ENCODE data around the gene PRDM2.
"Not testable (repeated sequence)": the region's sequence is repeated elsewhere in the genome, so short reads cannot be mapped to it uniquely, and the experiment has no call there.

PRDM2 gene

GRCh38 chr1:13701271-13701640 lies 1.3 kb downstream of the PRDM2 start:
- no peak for DNase-seq

- DNase-seq = no peak
Observed at GRCh38 chr1:13702425-13703127, 2.6 kb downstream of the PRDM2 start.

DNA sequence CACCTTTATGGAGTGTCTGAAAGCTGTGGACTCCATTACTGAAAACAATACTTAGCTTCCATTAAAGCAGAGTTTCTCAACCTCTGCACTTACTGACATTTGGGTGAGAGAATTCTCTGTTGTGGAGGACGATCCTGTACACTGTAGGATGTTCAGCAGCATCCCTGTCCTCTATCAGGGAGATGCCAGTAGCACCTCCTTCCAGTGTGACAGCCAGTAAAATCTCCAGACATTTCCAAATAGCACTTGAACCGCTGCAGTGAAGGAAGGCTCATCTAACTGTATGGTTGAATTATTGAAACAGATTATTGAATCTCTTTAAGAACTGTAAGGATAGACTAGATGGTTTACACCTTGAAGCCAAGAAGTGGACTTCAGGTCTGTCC lies 3.1 kb downstream of the PRDM2 start:
- no peak for DNase-seq

DNA sequence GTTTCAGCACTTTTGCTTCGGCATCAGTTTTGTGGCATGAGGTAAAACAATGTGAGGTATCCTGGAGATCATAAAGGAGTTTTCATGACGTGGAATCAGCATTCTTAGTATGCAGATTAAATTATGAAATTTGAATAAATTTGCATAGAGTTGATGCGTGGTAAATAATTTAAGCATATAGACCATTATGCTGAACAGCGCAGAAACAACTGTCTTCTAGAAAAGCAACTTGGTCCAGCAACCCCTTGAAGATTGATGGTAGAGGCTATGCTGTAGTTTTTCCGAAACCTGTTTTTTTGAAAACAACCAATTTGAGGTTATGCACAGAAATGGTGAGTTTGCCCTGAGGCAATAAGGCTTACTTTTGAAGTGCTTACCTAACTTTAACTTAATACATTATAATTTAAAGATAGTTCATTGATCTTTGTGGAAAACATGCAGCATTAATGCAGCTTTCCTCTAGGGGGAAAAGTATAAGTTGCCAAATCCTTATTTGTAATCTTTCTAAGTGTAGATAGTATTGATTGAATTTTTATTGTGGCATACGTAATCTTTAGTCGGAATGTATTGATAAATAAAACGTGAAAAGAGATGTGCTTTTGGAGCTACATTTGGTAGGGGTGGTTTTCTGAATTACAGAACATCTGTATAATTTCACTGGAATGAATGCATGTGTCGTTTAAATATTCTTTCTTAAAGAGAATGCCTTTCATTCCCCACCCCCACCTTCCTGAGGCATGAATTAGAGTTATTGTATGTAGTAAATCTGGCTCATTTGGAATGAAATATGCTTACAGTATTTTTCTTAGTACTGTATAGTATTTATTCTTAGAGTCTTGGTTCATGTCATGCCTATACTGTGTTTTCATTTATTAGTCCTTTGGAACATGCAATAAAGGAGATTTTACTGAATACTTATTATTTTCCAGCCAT lies 3.8 kb downstream of the PRDM2 start:
- no peak for DNase-seq

DNA sequence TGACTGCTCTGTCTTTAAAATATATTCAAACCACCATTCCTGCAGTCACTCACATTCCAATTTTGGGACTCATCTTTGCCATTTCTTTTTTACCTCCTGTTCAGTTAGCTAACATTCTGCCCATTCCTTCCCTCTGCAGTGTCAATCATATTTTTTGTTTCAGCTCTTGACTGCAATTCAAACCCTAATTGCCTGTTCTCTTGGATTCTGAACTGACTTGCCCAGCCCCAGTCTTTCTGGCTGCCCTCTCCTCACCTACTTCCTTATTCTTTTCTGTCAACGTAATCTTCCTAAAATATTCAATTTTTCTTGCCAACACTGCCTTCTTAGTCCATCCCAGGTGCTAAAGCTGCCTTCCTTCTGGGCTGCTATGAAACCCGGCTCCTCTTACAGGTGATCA lies 6.1 kb downstream of the PRDM2 start:
- DNase-seq = no peak

- DNase-seq = no peak
Observed at GRCh38 chr1:13707164-13707563, 7.2 kb downstream of the PRDM2 start.

DNA sequence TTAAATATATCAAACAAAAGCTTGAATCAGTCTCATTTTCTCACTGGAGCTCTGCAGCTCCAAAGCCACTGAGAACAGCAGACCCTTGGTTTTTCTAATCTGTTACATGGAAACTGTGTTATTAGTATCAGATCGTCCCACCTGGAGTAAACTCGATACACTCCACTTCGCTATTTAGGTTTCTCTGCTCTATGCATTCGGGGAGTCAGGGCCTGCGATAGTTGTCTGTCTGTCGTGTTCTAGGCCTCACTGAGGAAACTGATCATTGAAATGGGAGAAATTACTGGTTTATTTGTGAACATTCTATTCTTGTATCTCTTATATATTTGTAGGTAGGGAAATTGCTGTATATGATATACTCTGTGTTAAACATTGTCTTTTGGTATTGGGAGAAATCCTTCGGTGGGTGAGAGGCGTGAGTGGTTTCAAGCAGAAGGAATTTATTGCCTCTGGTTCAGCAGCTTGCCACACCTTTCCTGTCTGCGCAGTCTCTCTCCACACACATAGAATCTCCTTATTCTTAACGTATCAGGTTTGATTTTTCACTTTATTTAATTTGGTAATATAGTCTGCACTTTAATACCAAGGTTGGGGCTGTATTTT lies 8.5 kb downstream of the PRDM2 start:
- no peak for DNase-seq

DNA sequence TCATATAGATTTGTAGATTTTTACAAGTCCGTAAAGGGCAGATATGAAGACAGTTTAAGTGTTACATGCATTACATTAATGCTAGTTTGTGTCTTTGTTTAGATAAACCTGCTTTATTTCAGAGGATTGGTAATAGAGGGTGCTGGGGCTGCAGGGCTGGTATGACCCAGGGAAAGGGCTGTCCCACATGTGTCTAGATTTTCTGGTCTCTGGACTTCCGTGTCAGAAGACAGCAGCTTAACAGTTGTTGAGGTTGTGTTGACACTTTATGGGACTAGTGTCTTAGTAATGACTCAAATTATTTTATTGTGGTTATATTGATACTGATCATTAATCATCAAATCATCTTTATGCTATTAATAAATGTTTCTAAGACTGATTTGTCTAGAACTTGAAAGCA lies 10.1 kb downstream of the PRDM2 start:
- DNase-seq = no peak

DNA sequence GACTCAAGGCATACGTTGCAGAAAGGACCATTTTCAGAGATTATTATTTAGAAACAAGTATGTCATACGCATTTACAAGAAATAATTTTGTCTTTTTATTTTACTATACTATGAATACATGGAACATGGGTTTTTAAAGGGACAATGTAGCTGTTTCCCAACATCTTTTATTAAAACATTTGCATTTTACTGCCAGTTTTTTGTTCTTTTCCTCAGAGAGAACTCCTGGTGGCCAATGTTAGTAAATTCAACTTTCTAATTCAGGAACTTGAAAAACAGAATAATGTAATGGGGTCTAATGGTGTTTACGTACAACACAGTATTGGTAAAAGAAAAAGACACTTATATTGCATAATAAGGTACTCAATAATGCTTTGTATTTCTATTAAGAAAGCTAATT lies 14.9 kb downstream of the PRDM2 start:
- no peak for DNase-seq

- DNase-seq = not testable (repeated sequence)
Observed at GRCh38 chr1:13715616-13716287, 15.8 kb downstream of the PRDM2 start.

DNA sequence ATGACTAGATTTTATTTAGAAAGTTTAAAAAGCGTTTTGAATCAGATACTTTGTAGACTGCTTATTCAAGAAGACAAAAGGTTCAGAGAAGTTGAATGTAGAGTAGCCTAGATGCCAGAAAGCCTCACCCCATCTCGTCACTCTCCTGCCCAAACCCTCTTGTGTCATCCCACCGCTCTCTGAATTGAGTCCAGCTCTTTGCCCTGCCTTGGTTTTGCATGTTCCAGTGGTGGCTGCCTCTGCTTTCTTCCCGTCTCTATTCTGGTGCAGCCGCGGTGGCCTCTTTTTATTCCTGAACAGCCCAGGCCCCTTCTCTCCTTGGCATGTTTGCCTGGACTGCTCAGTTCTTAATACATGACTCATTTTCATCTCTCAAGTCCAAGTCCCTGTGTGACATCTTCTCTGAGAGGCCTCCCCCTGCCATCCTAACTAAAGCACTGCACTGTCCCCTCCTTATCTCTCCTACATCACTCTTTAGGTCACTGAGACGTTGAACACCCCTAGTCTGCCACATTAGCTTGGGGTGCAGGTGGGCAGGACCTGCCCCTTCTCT lies 22.9 kb downstream of the PRDM2 start:
- no peak for DNase-seq

DNA sequence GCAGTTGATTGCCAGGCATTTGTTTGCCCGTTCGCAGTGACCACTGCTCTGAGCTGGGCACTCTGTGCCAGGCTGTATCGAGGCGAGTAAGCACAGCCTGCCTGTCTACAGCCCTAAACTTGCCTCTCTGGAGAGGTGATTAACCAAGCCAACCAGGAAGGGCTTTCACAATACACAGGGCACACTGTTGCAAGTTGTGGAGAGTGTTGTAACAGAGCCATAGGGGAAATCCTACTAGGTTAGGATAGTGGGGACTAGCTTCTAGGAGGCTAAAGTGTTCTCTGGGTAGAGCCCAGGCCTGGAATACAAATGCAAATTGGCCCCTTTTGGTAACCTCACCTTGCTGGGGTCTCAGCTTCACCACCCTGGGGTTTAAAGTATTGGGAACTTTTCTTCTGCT lies 23.8 kb downstream of the PRDM2 start:
- peak; percentile 89 to 93 for DNase-seq

GRCh38 chr1:13725714-13726175 lies 25.8 kb downstream of the PRDM2 start:
- DNase-seq = peak; percentile 26 to 54

DNA sequence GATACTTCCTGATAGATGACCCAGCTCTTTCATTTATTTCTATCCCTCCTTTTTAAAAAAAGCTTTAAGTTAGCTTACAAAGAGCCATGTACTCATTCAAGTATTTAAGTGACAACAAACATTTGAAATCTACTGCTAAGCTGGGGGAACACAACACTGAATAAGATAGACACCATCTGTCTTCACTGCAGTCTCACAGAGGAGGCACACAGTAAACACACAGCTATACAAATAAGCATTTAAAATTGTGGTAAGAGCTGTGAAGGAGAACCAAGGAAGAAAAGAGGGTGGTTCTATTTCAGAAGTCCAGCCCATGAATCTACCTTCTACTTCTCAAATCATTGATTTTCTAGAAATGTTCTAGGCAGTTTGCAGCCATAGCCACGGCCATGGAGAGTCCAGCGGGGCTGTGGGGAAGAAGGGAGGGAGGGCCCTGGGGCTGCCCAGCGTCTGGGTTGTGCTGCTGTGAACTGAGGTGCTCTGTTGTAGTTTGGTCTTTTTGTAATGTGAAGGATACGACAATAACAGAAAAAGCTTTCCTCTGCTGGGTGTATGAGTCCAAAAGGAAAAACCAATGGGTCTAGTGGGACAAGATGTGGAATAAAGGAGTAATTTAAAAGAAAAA lies 28.2 kb downstream of the PRDM2 start:
- no peak for DNase-seq

DNA sequence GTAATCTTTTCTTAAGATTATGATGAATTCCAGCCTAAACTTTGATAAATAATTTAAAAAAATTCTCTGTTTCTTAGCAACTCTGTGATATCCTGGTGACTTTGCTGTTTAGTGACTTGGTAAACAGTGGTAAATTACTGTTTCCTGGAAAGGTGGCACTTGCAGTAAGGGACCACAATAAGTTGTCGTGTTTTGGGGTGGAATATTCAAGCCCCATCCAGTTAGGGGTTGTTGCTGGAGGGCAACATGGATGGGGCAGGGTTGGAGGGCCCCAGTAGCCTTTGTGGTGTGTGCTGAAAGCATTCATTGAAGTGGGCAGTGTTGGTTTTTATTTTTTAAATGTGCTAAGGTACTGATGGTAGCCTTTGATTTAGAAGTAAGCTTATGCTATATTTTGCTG lies 30.3 kb downstream of the PRDM2 start:
- DNase-seq = no peak

DNA sequence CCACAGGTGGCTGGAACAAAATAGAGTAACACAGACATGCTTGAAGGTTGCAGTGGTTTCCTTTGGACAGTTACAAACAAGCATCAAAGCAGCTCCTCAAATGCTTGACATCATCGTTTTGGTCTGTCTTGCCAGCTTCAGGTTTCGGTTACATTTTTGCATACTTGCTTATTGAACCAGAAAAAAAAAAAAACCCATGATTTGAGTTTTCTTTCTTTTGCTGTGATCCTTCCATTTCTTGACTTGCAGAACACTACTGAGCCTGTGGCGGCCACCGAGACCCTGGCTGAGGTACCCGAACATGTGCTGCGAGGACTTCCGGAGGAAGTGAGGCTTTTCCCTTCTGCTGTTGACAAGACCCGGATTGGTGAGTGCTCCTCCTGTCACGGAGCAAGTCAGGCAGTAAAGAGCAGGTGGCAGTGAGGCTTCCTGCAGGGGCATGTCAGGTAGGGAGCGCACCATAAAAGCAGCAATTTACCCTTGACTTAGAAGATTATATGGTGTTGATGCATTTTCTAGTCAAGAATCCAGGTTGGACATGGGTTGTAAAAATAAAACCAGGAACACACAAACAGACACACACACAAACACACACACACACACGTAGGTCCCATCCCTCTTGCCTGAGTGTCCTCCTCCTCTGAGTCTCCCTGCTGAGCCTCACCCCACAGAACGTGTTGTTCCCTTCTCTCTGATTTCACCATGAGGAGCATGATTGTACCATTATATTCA lies 30.9 kb downstream of the PRDM2 start:
- peak in 1 of 2 experiments; percentile 30 for DNase-seq

- DNase-seq = no peak
Observed at GRCh38 chr1:13731897-13732296, 31.9 kb downstream of the PRDM2 start.

DNA sequence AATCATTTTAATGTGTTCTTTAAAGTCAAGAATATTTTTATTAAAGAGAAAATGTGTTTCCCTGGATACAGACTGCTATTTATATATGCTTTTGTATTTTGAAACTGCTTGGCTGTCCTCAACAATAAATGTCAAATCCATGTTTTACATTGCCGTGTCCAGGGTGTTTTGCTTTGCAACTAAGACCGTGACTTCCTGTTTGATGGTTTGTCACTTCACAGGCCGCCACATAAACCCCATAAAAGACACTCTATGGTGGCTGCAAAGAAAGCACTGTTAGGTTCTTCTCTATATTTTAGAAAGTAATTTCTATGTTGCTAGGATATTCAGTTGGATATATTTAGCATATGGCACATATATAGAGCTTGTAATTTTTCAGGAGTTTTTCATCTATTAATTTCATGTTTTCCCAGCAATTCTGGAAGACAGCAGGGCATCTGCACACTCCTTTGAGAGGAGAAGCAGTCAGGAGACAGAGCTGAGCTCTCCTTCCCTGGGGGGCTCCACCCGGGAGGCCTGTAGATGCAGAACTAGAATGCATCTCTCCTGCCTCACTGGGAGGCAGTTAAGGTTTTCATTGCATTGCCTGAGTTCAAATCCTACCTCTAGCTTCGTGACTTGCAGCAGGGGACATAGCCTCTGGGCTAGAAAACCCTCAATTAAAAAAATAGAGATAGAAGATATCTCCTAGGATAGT lies 33.1 kb downstream of the PRDM2 start:
- DNase-seq = peak in 1 of 2 experiments; percentile 6

DNA sequence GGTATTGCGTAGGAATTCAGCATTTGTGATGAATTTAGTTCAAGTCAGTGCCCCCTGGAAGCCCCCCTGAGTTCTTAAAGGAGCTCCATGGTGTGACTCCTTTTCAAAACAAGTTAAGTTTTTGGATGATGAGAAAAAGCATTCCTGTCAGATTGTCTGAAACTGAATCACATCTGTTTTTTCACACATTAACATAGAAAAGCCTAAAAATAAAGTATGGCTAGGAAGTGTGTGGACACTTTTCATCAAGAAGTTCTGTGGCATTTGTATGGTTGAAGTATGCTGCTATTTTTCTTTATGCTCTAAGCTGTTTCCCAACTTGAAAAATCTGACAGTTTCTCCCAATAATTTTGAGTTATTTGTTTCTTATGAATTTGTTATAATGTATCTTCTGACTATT lies 33.7 kb downstream of the PRDM2 start:
- DNase-seq = no peak

GRCh38 chr1:13735168-13735930 lies 35.4 kb downstream of the PRDM2 start:
- no peak for DNase-seq

Data from AML-193 (cell line).